HEK293T (cell line): ENCODE measurements around the gene CA14.

ENCODE experiments used
- ARNT ChIP-seq: fragments of 450-650 bp; IDR thresholded peaks from 2 replicates; pipeline ENCODE4 v1.6.1; 2017; ENCODE audit warnings: mild to moderate bottlenecking
- ELF4 ChIP-seq: fragments of 450-650 bp; IDR thresholded peaks from 2 replicates; pipeline ENCODE4 v1.6.1; 2017; ENCODE audit warnings: antibody characterized with exemption
- FOXA1 ChIP-seq: fragments of 450-650 bp; IDR thresholded peaks from 2 replicates; pipeline ENCODE4 v1.6.1; 2016; ENCODE audit warnings: mild to moderate bottlenecking
- FOXM1 ChIP-seq: fragments of 450-650 bp; IDR thresholded peaks from 2 replicates; pipeline ENCODE4 v1.6.1; 2017; ENCODE audit warnings: mild to moderate bottlenecking, borderline replicate concordance

DNA sequence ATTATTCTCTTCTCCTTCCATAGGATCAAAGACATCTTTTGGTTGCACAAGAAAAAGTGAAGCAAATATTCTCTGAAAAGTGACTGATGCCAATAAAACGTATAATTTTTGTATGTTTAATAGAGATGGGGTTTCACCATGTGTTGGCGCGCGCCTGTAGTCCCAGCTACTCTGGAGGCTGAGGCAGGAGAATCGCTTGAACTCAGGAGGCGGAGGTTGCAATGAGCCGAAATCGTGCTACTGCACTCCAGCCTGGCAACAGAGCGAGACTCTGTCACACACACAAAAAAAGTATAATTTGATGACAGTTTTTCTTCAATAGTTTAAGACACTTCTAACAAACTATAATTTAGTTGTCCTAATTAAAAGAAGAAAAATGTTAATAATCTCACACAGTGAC lies 45.5 kb upstream of the CA14 start:
- TF ChIP-seq FOXA1: no peak
- TF ChIP-seq FOXM1: no peak
- TF ChIP-seq ELF4: no peak
- TF ChIP-seq ARNT: no peak
